HT-29 (cell line): ENCODE measurements around the gene PACSIN1. TPM values are rescaled to one million over a fixed set of nuclear protein-coding genes. Genes with fewer than 3 reads are reported as not detected.

ENCODE experiments used
- DNase-seq: peaks from one replicate; pipeline ENCODE4 v3.0.0-alpha.2; 2015; ENCODE audit warnings: low spot score
- total RNA-seq: library from RNA; depleted of rRNA; stranded (reverse); fragments of >200 nt; shearing (Covaris generic); gene quantifications from 2 replicates; pipeline ENCODE4 v1.2.3, GENCODE V29; 2014

The PACSIN1 gene
- total RNA-seq, 1 experiment from 2014 or later = 0.03 TPM

- DNase-seq = peak; percentile 93
Observed at GRCh38 chr6:34526992-34527728, 61.3 kb downstream of the PACSIN1 start.

GRCh38 chr6:34527751-34528670, 62.1 kb downstream of the PACSIN1 start:
- no peak for DNase-seq

- no peak for DNase-seq
Observed at GRCh38 chr6:34528996-34529664, 63.3 kb downstream of the PACSIN1 start.

- peak; percentile 76 for DNase-seq
Observed at GRCh38 chr6:34529665-34530327, 63.9 kb downstream of the PACSIN1 start.

- no peak for DNase-seq
Observed at GRCh38 chr6:34530753-34531365, 65.0 kb downstream of the PACSIN1 start.

GRCh38 chr6:34531580-34532201, 65.8 kb downstream of the PACSIN1 start:
- no peak for DNase-seq

GRCh38 chr6:34532230-34532629, 66.4 kb downstream of the PACSIN1 start:
- DNase-seq = no peak

GRCh38 chr6:34534146-34534545, 68.3 kb downstream of the PACSIN1 start:
- DNase-seq = no peak

- no peak for DNase-seq
Observed at GRCh38 chr6:34534656-34535055, 68.8 kb downstream of the PACSIN1 start.

GRCh38 chr6:34535199-34535598, 69.3 kb downstream of the PACSIN1 start:
- no peak for DNase-seq

- DNase-seq = no peak
Observed at GRCh38 chr6:34535646-34536045, 69.8 kb downstream of the PACSIN1 start.

GRCh38 chr6:34536251-34536958, 70.5 kb downstream of the PACSIN1 start:
- DNase-seq = no peak

- no peak for DNase-seq
Observed at GRCh38 chr6:34536959-34537848, 71.3 kb downstream of the PACSIN1 start.

GRCh38 chr6:34537922-34538550, 72.2 kb downstream of the PACSIN1 start:
- DNase-seq = no peak

- no peak for DNase-seq
Observed at GRCh38 chr6:34538581-34538980, 72.7 kb downstream of the PACSIN1 start.

- DNase-seq = no peak
Observed at GRCh38 chr6:34539181-34539580, 73.3 kb downstream of the PACSIN1 start.

GRCh38 chr6:34540222-34540621, 74.3 kb downstream of the PACSIN1 start:
- no peak for DNase-seq

GRCh38 chr6:34540841-34541240, 75.0 kb downstream of the PACSIN1 start:
- DNase-seq = no peak
